Measurements from ENCODE around the gene WIPF1.
A peak's percentile ranks its signal among the peaks of the same experiment; 100 is the strongest.

Gene WIPF1

GRCh38 chr2:174535083-174535482 is 62.5 kb downstream of the WIPF1 start:
- DNase-seq = no peak

GRCh38 chr2:174529916-174530315 is 67.7 kb downstream of the WIPF1 start:
- DNase-seq = no peak

- no peak for DNase-seq
Observed at GRCh38 chr2:174527959-174528358, 69.6 kb downstream of the WIPF1 start.

GRCh38 chr2:174527101-174527721 is 70.4 kb downstream of the WIPF1 start:
- DNase-seq = no peak

- DNase-seq = no peak
Observed at GRCh38 chr2:174524527-174524926, 73.1 kb downstream of the WIPF1 start.

- peak; percentile 2 for DNase-seq
Observed at GRCh38 chr2:174522553-174522952, 75.1 kb downstream of the WIPF1 start.

- DNase-seq = no peak
Observed at GRCh38 chr2:174518395-174518794, 79.2 kb downstream of the WIPF1 start.

- DNase-seq = no peak
Observed at GRCh38 chr2:174516501-174517378, 80.9 kb downstream of the WIPF1 start.

GRCh38 chr2:174512345-174512744 is 85.3 kb downstream of the WIPF1 start:
- no peak for DNase-seq

GRCh38 chr2:174511580-174512260 is 85.9 kb downstream of the WIPF1 start:
- DNase-seq = no peak

GRCh38 chr2:174510583-174511189 is 86.9 kb downstream of the WIPF1 start:
- DNase-seq = no peak

All from CD4-positive, alpha-beta T cell treated with Interleukin-4 for 4 hours (primary cell).